Inferior parietal cortex (tissue), 1 donor: ENCODE results near the gene MYLK.

Experiments
- DNase-seq: peaks from one replicate; pipeline ENCODE4 v3.0.0-alpha.2; 2016; ENCODE audit errors: extremely low spot score

The MYLK gene

DNA sequence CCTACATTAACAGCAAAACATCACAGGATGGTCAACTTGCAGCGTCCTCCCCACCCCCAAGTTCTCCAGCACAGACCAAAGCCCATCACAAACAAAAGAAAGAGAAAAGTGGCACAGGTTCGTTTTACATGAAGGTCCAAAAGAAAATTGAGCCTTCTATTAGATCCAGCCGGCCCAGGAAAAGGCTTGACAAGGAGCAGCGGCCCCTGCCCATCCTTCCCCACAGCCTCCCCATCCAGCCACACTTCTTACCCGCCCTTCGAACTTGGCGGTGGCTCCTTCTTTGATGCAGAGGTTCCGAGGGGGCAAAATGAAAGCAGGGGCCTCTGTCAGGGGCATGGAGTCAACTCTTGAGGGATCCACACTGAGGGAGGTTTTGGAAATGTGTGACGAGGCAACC, 90.7 kb downstream of the MYLK start:
- DNase-seq: no peak

- no peak for DNase-seq
Observed at GRCh38 chr3:123792473-123793201, 91.5 kb downstream of the MYLK start.

GRCh38 chr3:123791898-123792297, 92.2 kb downstream of the MYLK start:
- DNase-seq: no peak

DNA sequence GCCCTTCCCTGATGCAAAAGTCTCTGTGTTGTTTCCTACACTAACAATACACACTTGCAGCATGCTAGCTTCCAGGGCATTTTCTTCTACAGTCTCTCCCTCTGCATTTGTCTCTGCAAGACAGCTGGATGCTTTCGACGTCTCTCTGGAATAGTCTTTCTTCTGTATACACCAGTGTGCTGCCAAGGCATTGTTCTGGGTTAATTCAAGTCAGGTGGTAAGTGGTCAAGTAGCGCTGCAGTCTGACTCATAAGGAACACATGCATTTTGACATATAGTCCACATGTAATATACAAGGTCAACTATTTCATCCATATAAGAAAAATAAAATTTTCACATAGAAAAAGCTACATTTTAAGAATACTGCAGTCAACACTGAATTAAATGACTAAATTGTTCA, 92.7 kb downstream of the MYLK start:
- DNase-seq: no peak

GRCh38 chr3:123791073-123791370, 93.1 kb downstream of the MYLK start:
- DNase-seq: no peak

DNA sequence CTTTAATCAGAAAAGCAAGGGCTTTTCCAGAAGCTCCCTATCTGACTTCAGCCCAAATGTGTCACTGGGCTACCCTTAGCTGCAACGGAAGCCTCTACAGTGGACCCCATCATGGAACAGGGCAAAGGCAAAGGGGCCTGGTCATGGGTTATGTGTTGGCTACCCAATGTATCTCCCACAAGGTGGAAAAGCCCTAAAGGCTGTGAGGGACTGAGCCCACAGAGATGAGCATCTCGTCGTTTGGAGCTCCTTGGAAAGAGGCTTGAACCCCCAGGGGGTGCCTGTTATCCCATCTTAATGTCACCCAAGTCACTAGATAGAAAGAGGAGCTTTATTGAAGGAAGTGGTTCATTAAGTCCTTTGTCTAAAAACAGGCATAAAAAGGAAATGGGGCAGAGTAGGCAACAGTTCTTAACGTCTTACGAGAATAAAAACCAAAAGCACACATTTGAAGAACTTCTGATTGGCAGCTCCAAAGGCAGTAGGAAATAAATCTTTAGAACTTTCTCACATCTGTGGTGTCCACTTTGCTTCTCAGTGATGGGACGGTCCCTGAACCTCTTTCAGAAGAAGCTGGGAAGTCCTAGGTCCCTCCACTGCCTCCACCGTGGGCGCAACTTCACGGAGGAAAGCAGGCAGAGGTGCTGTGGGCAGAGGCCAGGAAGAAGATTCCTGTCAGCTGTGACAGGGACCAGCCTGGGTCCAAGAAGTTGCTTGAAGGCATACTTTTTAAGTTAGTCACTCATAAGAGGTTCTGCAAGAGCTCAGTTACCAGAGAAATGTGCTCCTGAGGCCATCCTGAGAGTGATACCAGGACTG, 93.7 kb downstream of the MYLK start:
- no peak for DNase-seq

- DNase-seq: no peak
Observed at GRCh38 chr3:123789760-123790159, 94.4 kb downstream of the MYLK start.

DNA sequence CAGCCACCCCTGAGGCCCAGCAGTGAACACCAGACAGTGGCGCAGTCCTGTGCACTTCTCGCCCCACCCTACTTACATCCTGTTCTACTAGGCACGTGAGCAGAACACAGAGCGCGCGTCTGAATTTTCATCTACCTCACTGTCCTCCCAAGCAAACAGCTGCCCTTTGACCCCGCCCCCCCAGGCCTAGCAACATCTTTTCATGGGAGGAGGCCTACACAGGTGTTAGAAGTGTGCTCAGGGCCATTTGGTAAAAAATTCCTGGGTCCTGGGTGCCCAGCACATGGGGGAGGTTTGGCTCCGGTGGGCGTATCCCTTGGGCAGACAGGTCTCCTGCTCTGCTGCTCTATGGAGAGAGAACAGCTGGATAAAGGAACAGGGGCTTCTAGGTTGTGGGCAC, 95.0 kb downstream of the MYLK start:
- DNase-seq: no peak

- no peak for DNase-seq
Observed at GRCh38 chr3:123788710-123789109, 95.4 kb downstream of the MYLK start.

GRCh38 chr3:123787133-123787532, 97.0 kb downstream of the MYLK start:
- DNase-seq: no peak

- no peak for DNase-seq
Observed at GRCh38 chr3:123785602-123786001, 98.5 kb downstream of the MYLK start.

DNA sequence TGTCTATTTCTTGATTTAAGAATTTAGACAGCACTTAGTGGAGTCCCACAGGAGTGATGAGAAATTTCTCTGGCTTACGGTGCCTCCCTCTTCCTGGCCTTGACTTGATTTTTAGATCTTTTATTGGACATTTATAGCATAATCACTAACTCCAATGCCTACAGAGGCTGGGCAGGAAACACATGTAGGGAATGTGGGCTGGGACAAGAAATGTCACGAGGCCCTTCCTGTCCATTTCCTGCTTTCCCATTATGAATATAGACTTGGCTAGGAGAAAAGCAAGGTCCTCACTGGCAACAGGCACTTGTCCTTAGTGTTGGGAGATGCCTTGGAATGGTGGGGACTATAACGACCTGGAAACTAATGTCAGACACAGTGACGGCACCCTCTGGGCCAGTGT, 100.3 kb downstream of the MYLK start:
- no peak for DNase-seq

- no peak for DNase-seq
Observed at GRCh38 chr3:123783050-123783689, 101.0 kb downstream of the MYLK start.

GRCh38 chr3:123782488-123782887, 101.6 kb downstream of the MYLK start:
- no peak for DNase-seq

DNA sequence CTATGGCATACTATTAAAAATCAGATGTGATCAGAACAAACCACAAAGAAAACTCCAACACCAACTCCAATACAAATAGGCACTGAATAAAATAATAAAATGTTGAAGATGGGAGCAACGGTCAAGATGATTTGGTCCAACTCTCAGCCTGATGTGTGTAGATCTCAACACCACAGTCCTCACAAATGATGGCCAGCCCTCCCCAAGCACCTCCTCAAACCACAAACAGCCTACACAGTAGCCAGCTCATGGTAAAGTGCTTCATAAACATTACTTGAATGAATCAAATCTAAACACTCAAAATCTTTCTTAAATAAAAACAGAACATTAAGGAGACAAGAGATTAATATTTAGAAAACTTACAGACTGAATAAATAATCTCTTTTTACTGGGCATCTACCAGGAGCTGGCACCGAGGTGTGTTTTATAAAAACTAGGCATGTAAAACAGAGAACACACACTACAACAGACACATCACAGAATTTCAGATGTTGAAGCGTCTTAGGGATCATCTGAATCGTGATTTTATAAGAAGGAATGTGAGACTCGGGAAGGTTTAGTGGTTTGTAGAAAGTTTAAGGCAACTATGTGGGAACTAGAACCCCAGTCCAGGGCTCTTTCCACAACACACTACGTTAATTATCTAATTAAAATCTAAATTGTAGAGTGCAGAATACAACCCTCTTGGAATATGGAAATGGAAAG, 102.4 kb downstream of the MYLK start:
- no peak for DNase-seq

GRCh38 chr3:123781138-123781537, 103.0 kb downstream of the MYLK start:
- DNase-seq: no peak

GRCh38 chr3:123780656-123781055, 103.5 kb downstream of the MYLK start:
- no peak for DNase-seq

DNA sequence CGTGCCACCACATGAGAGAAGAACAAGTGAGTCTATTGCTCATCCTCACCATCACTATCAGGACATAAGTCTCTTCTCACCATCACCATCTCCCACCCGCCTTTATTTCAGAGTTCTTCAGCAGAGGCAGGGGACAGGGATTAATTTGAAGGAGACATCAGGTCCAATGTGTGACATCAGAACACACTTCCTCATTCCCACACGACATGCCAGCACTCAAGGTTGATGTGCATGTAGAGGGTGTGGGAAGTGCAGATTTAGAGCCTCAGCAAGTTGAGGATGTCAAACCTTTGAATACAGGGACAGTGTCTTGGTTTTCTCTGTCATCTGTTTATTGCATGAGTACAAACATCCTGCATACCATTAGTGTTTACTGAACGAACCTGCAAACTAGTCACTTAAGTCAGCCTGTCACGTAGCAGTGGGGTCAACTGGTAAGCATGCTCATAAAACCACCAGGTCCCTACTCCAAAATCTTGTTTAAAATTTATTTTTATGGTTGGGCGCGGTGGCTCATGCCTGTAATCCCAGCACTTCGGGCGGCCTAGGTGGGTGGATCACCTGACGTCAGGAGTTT, 104.4 kb downstream of the MYLK start:
- no peak for DNase-seq

GRCh38 chr3:123778991-123779622, 105.0 kb downstream of the MYLK start:
- no peak for DNase-seq

DNA sequence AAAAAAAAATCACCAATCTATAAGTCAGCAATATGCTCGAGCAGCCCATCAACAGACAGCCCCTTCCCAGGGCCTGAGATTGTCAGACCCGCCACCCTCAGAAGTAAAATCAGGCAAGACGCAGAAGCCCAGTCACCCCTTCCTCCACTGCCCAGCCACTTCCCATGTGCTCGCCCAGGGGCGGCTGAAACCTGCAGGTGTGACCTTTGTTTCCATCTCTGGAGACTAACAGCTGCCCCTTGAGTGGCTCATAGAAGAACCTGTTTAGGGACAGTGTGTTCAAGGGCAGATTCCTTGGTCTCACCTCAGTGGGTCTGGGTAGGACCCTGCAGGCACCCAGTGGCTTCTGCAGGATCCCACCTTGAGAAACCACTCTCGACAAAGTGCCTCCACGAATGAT, 105.6 kb downstream of the MYLK start:
- DNase-seq: no peak

DNA sequence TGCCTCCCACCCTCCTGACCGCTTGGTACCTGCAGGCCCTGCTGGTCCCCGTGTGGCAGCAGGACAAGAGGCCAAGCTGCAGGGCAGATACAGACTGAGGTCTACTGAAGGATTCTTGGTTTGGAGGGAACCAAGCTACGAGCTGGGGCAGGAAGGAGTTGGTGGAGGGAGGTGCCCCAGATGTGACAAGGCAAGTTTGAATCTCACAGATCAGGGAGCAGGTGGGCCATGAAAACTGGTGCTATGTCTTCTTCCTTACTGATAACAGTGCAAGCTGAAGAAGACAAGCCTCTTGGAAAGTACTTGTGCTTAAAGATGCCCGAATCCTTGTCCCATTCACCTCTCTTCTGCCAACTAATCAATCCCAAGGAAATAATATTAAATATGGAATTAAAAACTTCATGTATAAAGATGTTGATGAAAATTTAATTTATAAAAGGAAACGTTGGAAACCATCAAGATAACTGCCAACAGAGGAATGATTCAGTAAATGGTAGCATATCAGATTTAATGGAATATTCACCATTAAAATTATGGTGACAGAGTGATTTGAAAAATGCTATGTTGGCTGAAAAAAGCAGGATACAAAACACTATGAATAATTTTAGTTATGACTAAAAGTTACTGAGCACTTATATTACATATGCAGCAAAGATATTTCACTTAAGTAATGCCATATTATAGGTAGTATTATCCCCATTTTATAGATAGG, 107.9 kb downstream of the MYLK start:
- DNase-seq: no peak
